Karpas-422 (cell line): ENCODE data around the gene RAB39A. TPM values are rescaled to one million over a fixed set of nuclear protein-coding genes. Genes with fewer than 3 reads are reported as not detected.

Source experiments
- total RNA-seq: library from RNA; depleted of rRNA; stranded (reverse); fragments of >200 nt; shearing (Covaris generic); gene quantifications from 2 replicates; pipeline ENCODE4 v1.2.3, GENCODE V29; 2014; ENCODE audit warnings: low replicate concordance; rRNA removed

The RAB39A gene
- total RNA-seq, 1 experiment from 2014 or later: 52.7 TPM

Other genes starting within 250 kb of the RAB39A start
- not detected in 2 replicates for gene SLN, start 216.4 kb upstream of the RAB39A start, total RNA-seq
- gene SLC35F2, start 69.7 kb upstream of the RAB39A start, total RNA-seq: 115 and 135 TPM in 2 replicates
- gene CUL5, start 80.5 kb downstream of the RAB39A start, total RNA-seq: 35.2 and 79.9 TPM in 2 replicates
- gene ACAT1, start 193.1 kb downstream of the RAB39A start, total RNA-seq: 251 and 257 TPM in 2 replicates